Measurements from ENCODE around the gene LIF.

Gene LIF

GRCh38 chr22:30274437-30274812 is 27.9 kb upstream of the LIF start (continued):
- TF ChIP-seq ARNTL (CRISPR knock-in tag; IDR thresholded peaks at IDR 0.05; ENCODE audit: borderline replicate concordance, low read depth) (no peak), CSDC2 (CRISPR knock-in tag; IDR thresholded peaks at IDR 0.05) (no peak), ISL1 (CRISPR knock-in tag; IDR thresholded peaks at IDR 0.05) (no peak), ZFP30 (CRISPR knock-in tag; IDR thresholded peaks at IDR 0.05) (no peak), ESRRG (CRISPR knock-in tag; IDR thresholded peaks at IDR 0.05) (no peak), PATZ1 (CRISPR knock-in tag; IDR thresholded peaks at IDR 0.05; ENCODE audit: borderline replicate concordance) (no peak), CSRNP3 (CRISPR knock-in tag; IDR thresholded peaks at IDR 0.05) (no peak), RARB (CRISPR knock-in tag; IDR thresholded peaks at IDR 0.05) (no peak), ZNF8 (CRISPR knock-in tag; IDR thresholded peaks at IDR 0.05) (no peak), TCF4 (CRISPR knock-in tag; IDR thresholded peaks at IDR 0.05; ENCODE audit: borderline replicate concordance) (no peak)

GRCh38 chr22:30273711-30274436 is 27.3 kb upstream of the LIF start:
- TF ChIP-seq GLIS3 (CRISPR knock-in tag; IDR thresholded peaks at IDR 0.05) (no peak), CSDC2 (CRISPR knock-in tag; IDR thresholded peaks at IDR 0.05) (no peak), PPARA (CRISPR knock-in tag; IDR thresholded peaks at IDR 0.05; ENCODE audit: borderline replicate concordance) (no peak), ZNF8 (CRISPR knock-in tag; IDR thresholded peaks at IDR 0.05) (no peak), BACH2 (CRISPR knock-in tag; IDR thresholded peaks at IDR 0.05; ENCODE audit: borderline replicate concordance) (no peak), ZFP30 (CRISPR knock-in tag; IDR thresholded peaks at IDR 0.05) (no peak), TSHZ2 (CRISPR knock-in tag; IDR thresholded peaks at IDR 0.05) (no peak), ARNTL (CRISPR knock-in tag; IDR thresholded peaks at IDR 0.05; ENCODE audit: borderline replicate concordance, low read depth) (no peak), TCF4 (CRISPR knock-in tag; IDR thresholded peaks at IDR 0.05; ENCODE audit: borderline replicate concordance) (no peak), OSR1 (CRISPR knock-in tag; IDR thresholded peaks at IDR 0.05) (no peak), POU6F1 (CRISPR knock-in tag; IDR thresholded peaks at IDR 0.05; ENCODE audit: borderline replicate concordance, low read depth) (no peak)
- ATAC-seq, result no peak

- ATAC-seq, result no peak
- no peak for TF ChIP-seq ZNF8 (CRISPR knock-in tag; IDR thresholded peaks at IDR 0.05)
- TF ChIP-seq BACH2 (CRISPR knock-in tag; IDR thresholded peaks at IDR 0.05; ENCODE audit: borderline replicate concordance), result no peak
- TF ChIP-seq RARB (CRISPR knock-in tag; IDR thresholded peaks at IDR 0.05), result no peak
- no peak for TF ChIP-seq POU6F1 (CRISPR knock-in tag; IDR thresholded peaks at IDR 0.05; ENCODE audit: borderline replicate concordance, low read depth)
- no peak for TF ChIP-seq PATZ1 (CRISPR knock-in tag; IDR thresholded peaks at IDR 0.05; ENCODE audit: borderline replicate concordance)
- TF ChIP-seq TCF4 (CRISPR knock-in tag; IDR thresholded peaks at IDR 0.05; ENCODE audit: borderline replicate concordance), result no peak
- TF ChIP-seq CSRNP3 (CRISPR knock-in tag; IDR thresholded peaks at IDR 0.05), result no peak
- TF ChIP-seq ZNF70 (CRISPR knock-in tag; IDR thresholded peaks at IDR 0.05), result no peak
- no peak for TF ChIP-seq TOX (CRISPR knock-in tag; IDR thresholded peaks at IDR 0.05; ENCODE audit: borderline replicate concordance)
Measured at GRCh38 chr22:30272781-30273601, 26.4 kb upstream of the LIF start.

All from SK-N-SH treated with all-trans-retinoic acid at 6 μM for 48 hours (cell line).